LNCaP clone FGC (cell line): ENCODE measurements around the gene RPAP2.
"Not testable (repeated sequence)": the region's sequence is repeated elsewhere in the genome, so short reads cannot be mapped to it uniquely, and the experiment has no call there.

Source experiments
- DNase-seq: peaks from one replicate; pipeline ENCODE4 v3.0.0-alpha.2; 2011; ENCODE audit warnings: low read depth
- H3K4me3 ChIP-seq: 2 replicates; pipeline ENCODE4 v1.5.1; 2011; ENCODE audit warnings: mild to moderate bottlenecking, low read depth, low read length, control low read depth
- CTCF ChIP-seq: IDR thresholded peaks from 2 replicates; pipeline ENCODE4 v1.5.1; 2012; ENCODE audit warnings: mild to moderate bottlenecking; ENCODE audit not compliant: control insufficient read depth, insufficient read depth; ENCODE audit errors: extremely low read depth

RPAP2 gene

GRCh38 chr1:92376345-92376744 lies 77.5 kb downstream of the RPAP2 start:
- no peak for DNase-seq

GRCh38 chr1:92377991-92378390 lies 79.1 kb downstream of the RPAP2 start:
- not testable (repeated sequence) for H3K4me3 ChIP-seq, DNase-seq

More at GRCh38 chr1:92376345-92376744, 77.5 kb downstream of the RPAP2 start:
- H3K4me3 ChIP-seq = no peak overlapping the region
- no peak for TF ChIP-seq CTCF

GRCh38 chr1:92380867-92381266 lies 82.0 kb downstream of the RPAP2 start:
- H3K4me3 ChIP-seq = no peak overlapping the region
- no peak for TF ChIP-seq CTCF
- no peak for DNase-seq

- not testable (repeated sequence) for DNase-seq, H3K4me3 ChIP-seq
Measured at GRCh38 chr1:92393966-92394365, 95.1 kb downstream of the RPAP2 start.

GRCh38 chr1:92398519-92398918 lies 99.7 kb downstream of the RPAP2 start:
- DNase-seq = no peak
- no peak for TF ChIP-seq CTCF
- H3K4me3 ChIP-seq = no peak overlapping the region

GRCh38 chr1:92399076-92399475 lies 100.2 kb downstream of the RPAP2 start:
- DNase-seq = no peak
- no peak for TF ChIP-seq CTCF
- H3K4me3 ChIP-seq = no peak overlapping the region

GRCh38 chr1:92404661-92405060 lies 105.8 kb downstream of the RPAP2 start:
- no peak for DNase-seq
- no peak for TF ChIP-seq CTCF
- H3K4me3 ChIP-seq = no peak overlapping the region

GRCh38 chr1:92408825-92409224 lies 110.0 kb downstream of the RPAP2 start:
- H3K4me3 ChIP-seq = no peak overlapping the region
- DNase-seq = no peak
- TF ChIP-seq CTCF = no peak
